HG02642 (cell line): ENCODE measurements around the gene NKAP.
"Not testable (repeated sequence)": the region's sequence is repeated elsewhere in the genome, so short reads cannot be mapped to it uniquely, and the experiment has no call there.

Experiments
- ATAC-seq: cut with Tn5 transposase; IDR thresholded peaks from one replicate; pipeline ENCODE4 v1.9.1; 2021; ENCODE audit warnings: mild to moderate bottlenecking; ENCODE audit not compliant: unreplicated experiment, poor library complexity

Gene NKAP

GRCh38 chrX:119942173-119942819, 1.3 kb downstream of the NKAP start:
- no peak for ATAC-seq

- no peak for ATAC-seq
These were observed 2.2 kb downstream of the NKAP start for GRCh38 chrX:119941336-119941735.

- no peak for ATAC-seq
These were observed 8.2 kb downstream of the NKAP start for GRCh38 chrX:119935215-119935874.

GRCh38 chrX:119922391-119922790, 21.2 kb downstream of the NKAP start:
- not testable (repeated sequence) for ATAC-seq

- no peak for ATAC-seq
These were observed 23.5 kb downstream of the NKAP start for GRCh38 chrX:119919835-119920585.

GRCh38 chrX:119917877-119918276, 25.7 kb downstream of the NKAP start:
- ATAC-seq: no peak

- ATAC-seq: no peak
These were observed 27.2 kb downstream of the NKAP start for GRCh38 chrX:119916310-119916709.

- no peak for ATAC-seq
These were observed 42.6 kb downstream of the NKAP start for GRCh38 chrX:119900976-119901375.

GRCh38 chrX:119899125-119899524, 44.4 kb downstream of the NKAP start:
- no peak for ATAC-seq

- ATAC-seq: no peak
These were observed 47.7 kb downstream of the NKAP start, which contains the start of gene AKAP14 for GRCh38 chrX:119895843-119896326. TSS of gene AKAP14 (plus strand) at chrX:119895893. CDS start at chrX:119903224, 7,331 bp downstream.

GRCh38 chrX:119891961-119892692, 51.4 kb downstream of the NKAP start:
- not testable (repeated sequence) for ATAC-seq

- ATAC-seq: not testable (repeated sequence)
These were observed 52.9 kb downstream of the NKAP start for GRCh38 chrX:119890626-119891025.

GRCh38 chrX:119887721-119888425, 55.7 kb downstream of the NKAP start:
- peak; percentile 92 for ATAC-seq

GRCh38 chrX:119885554-119886428, 57.8 kb downstream of the NKAP start:
- no peak for ATAC-seq

GRCh38 chrX:119880552-119881437, 62.8 kb downstream of the NKAP start:
- peak; percentile 71 for ATAC-seq

GRCh38 chrX:119880076-119880475, 63.5 kb downstream of the NKAP start:
- no peak for ATAC-seq

- no peak for ATAC-seq
These were observed 64.8 kb downstream of the NKAP start for GRCh38 chrX:119878740-119879139.
